Fibroblast of villous mesenchyme (primary cell): ENCODE results near the gene ILK. TPM values are rescaled to one million over a fixed set of nuclear protein-coding genes. Genes with fewer than 3 reads are reported as not detected.

Source experiments
- DNase-seq: peaks from one replicate; pipeline ENCODE4 v3.0.0-alpha.2; 2010; ENCODE audit warnings: low read depth
- H3K4me3 ChIP-seq: 2 replicates; pipeline ENCODE4 v1.5.1; 2011; ENCODE audit warnings: low read depth, mild to moderate bottlenecking, low read length
- total RNA-seq: library from RNA; depleted of rRNA; stranded (reverse); fragments of >200 nt; gene quantifications from 2 replicates; pipeline ENCODE4 v1.2.3, GENCODE V29; 2012
- TF ChIP-seq, protein P1 (sequence below): IDR thresholded peaks from 2 replicates; pipeline ENCODE4 v1.5.1; 2012; ENCODE audit warnings: low read depth, mild to moderate bottlenecking, low read length; ENCODE audit not compliant: insufficient read depth

Gene ILK
- total RNA-seq, 1 donor = 323 TPM

DNA sequence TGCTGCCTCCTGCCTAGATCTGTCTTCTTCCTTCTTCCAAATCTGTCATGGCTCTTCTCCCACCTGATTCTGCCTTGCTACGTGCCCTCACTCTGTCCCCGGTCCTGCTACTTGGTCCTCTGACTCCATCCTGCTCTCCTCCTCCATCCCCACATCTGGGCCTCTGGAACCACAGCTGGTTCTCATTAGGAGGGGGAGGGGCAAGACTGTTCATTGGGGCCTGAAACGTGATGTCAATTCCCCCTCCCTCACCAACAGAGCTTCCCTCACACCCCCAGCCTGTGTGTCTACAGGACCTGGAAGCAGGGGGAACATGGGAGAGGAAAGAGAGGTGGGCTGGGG lies 43.0 kb downstream of the ILK start:
- TF ChIP-seq, protein P1, sequence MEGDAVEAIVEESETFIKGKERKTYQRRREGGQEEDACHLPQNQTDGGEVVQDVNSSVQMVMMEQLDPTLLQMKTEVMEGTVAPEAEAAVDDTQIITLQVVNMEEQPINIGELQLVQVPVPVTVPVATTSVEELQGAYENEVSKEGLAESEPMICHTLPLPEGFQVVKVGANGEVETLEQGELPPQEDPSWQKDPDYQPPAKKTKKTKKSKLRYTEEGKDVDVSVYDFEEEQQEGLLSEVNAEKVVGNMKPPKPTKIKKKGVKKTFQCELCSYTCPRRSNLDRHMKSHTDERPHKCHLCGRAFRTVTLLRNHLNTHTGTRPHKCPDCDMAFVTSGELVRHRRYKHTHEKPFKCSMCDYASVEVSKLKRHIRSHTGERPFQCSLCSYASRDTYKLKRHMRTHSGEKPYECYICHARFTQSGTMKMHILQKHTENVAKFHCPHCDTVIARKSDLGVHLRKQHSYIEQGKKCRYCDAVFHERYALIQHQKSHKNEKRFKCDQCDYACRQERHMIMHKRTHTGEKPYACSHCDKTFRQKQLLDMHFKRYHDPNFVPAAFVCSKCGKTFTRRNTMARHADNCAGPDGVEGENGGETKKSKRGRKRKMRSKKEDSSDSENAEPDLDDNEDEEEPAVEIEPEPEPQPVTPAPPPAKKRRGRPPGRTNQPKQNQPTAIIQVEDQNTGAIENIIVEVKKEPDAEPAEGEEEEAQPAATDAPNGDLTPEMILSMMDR = no peak
- DNase-seq = peak; percentile 76
- H3K4me3 ChIP-seq = peak overlapping the region; percentile 41

- H3K4me3 ChIP-seq = no peak overlapping the region
- TF ChIP-seq, protein P1 = no peak
- DNase-seq = peak; percentile 73
These were observed 43.5 kb downstream of the ILK start for GRCh38 chr11:6646918-6647679.

- TF ChIP-seq, protein P1 = no peak
- DNase-seq = no peak
- H3K4me3 ChIP-seq = no peak overlapping the region
These were observed 44.3 kb downstream of the ILK start for GRCh38 chr11:6647836-6648235.

- TF ChIP-seq, protein P1 = no peak
- no peak overlapping the region for H3K4me3 ChIP-seq
- DNase-seq = no peak
These were observed 44.9 kb downstream of the ILK start for GRCh38 chr11:6648501-6648900.

DNA sequence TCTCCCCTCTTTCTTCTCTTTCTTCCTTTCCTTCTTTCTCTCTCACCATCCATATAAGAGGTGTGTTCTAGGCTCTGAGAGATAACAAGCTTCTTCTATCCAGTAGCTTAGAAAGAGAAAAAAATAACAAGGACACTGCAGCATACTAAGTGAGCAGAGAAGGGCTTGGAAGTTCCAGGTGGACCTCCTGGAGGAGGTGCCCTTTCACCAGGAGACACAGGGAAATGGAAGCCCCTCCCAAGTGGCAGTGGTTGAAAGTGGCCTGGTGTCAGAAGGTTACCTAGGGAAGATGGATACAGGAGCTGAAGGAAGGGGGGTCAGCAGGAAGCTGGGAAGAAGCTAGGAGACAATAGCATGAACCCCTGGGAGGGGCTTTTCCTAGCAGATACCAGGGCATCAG lies 46.5 kb downstream of the ILK start:
- H3K4me3 ChIP-seq = no peak overlapping the region
- TF ChIP-seq, protein P1 = no peak
- no peak for DNase-seq

DNA sequence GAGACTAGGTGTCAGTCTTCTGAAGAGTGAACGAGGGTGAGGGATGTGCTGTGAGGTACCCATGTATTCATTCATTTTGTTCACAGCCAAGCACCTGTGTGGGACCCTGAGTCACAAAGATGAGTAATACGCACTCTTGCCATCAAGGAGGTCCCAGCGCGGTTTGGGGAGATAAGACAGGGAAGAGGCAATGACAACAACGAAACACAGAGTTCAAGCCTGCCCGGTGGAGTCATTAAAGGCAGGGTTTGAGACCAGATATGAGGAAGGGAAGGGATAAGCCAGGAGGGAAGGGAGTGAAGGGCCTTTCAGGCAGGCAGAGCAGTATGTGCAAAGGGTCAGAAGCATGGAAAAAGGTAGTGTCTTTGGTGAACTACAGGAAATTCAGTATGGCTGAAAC lies 47.4 kb downstream of the ILK start:
- TF ChIP-seq, protein P1 = no peak
- H3K4me3 ChIP-seq = no peak overlapping the region
- DNase-seq = peak; percentile 31

DNA sequence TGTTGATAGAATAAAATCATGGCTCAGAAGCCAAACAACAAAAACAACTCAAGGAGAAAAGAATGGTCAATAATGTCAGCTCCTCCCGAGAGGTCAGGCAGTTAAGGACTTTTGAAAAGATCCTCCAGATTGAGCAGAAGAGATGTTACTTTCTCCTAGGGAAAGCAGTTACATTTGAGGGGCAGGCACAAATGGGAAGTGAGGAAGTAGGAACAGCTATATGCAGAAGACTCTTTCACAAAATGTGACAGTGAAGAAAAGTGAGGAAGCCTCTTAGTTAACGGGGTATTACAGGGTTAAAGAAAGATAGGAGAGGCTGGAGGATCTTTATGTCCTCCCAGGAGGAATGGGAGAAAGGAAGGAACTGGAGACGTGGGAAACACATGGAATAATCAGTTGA lies 48.6 kb downstream of the ILK start:
- H3K4me3 ChIP-seq = no peak overlapping the region
- no peak for DNase-seq
- TF ChIP-seq, protein P1 = no peak
